ENCODE results near the gene IPO4.

IPO4 gene

DNA sequence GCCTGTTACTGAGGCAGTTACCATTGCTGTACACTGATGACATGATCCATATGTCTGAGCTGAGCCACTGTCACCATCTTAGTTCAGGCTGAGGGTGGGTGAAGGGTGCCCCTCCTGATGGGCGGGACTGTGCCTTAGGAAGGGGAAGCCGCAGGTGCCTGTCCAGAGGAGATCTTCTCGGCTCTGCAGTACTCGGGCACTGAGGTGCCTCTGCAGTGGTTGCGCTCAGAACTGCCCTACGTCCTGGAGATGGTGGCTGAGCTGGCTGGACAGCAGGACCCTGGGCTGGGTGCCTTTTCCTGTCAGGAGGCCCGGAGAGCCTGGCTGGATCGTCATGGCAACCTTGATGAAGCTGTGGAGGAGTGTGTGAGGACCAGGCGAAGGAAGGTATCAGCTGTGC, 37.6 kb downstream of the IPO4 start:
- POLR2A ChIA-PET, result interaction anchor here (0.6 to 3.3 kb wide), 4 partner anchors 10 to 62 kb away, joined by 3 to 20 read pairs (median 3); partner anchors contain the start of genes CHMP4A, EMC9 and IRF9
- no peak overlapping the region for H3K27ac ChIP-seq (ENCODE audit: extremely low read depth, low read depth, low read length)
- TF ChIP-seq ZSCAN23 (tag by site-specific recombination; IDR thresholded peaks at IDR 0.05), result no peak
- TF ChIP-seq, protein P1, sequence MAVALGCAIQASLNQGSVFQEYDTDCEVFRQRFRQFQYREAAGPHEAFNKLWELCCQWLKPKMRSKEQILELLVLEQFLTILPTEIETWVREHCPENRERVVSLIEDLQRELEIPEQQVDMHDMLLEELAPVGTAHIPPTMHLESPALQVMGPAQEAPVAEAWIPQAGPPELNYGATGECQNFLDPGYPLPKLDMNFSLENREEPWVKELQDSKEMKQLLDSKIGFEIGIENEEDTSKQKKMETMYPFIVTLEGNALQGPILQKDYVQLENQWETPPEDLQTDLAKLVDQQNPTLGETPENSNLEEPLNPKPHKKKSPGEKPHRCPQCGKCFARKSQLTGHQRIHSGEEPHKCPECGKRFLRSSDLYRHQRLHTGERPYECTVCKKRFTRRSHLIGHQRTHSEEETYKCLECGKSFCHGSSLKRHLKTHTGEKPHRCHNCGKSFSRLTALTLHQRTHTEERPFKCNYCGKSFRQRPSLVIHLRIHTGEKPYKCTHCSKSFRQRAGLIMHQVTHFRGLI (tag by site-specific recombination; IDR thresholded peaks at IDR 0.05), result no peak
- TF ChIP-seq ZSCAN16 (tag by site-specific recombination; IDR thresholded peaks at IDR 0.05), result no peak
- TF ChIP-seq, protein P2, sequence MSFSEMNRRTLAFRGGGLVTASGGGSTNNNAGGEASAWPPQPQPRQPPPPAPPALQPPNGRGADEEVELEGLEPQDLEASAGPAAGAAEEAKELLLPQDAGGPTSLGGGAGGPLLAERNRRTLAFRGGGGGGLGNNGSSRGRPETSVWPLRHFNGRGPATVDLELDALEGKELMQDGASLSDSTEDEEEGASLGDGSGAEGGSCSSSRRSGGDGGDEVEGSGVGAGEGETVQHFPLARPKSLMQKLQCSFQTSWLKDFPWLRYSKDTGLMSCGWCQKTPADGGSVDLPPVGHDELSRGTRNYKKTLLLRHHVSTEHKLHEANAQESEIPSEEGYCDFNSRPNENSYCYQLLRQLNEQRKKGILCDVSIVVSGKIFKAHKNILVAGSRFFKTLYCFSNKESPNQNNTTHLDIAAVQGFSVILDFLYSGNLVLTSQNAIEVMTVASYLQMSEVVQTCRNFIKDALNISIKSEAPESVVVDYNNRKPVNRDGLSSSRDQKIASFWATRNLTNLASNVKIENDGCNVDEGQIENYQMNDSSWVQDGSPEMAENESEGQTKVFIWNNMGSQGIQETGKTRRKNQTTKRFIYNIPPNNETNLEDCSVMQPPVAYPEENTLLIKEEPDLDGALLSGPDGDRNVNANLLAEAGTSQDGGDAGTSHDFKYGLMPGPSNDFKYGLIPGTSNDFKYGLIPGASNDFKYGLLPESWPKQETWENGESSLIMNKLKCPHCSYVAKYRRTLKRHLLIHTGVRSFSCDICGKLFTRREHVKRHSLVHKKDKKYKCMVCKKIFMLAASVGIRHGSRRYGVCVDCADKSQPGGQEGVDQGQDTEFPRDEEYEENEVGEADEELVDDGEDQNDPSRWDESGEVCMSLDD (tag by site-specific recombination; IDR thresholded peaks at IDR 0.05), result no peak
- TF ChIP-seq ZNF24 (tag by site-specific recombination; IDR thresholded peaks at IDR 0.05), result no peak
- TF ChIP-seq, protein P3, sequence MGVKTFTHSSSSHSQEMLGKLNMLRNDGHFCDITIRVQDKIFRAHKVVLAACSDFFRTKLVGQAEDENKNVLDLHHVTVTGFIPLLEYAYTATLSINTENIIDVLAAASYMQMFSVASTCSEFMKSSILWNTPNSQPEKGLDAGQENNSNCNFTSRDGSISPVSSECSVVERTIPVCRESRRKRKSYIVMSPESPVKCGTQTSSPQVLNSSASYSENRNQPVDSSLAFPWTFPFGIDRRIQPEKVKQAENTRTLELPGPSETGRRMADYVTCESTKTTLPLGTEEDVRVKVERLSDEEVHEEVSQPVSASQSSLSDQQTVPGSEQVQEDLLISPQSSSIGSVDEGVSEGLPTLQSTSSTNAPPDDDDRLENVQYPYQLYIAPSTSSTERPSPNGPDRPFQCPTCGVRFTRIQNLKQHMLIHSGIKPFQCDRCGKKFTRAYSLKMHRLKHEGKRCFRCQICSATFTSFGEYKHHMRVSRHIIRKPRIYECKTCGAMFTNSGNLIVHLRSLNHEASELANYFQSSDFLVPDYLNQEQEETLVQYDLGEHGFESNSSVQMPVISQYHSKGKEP (tag by site-specific recombination; IDR thresholded peaks at IDR 0.05), result no peak
- no peak for TF ChIP-seq ZNF311 (tag by site-specific recombination; IDR thresholded peaks at IDR 0.05; ENCODE audit: borderline replicate concordance)
- TF ChIP-seq, protein P4, sequence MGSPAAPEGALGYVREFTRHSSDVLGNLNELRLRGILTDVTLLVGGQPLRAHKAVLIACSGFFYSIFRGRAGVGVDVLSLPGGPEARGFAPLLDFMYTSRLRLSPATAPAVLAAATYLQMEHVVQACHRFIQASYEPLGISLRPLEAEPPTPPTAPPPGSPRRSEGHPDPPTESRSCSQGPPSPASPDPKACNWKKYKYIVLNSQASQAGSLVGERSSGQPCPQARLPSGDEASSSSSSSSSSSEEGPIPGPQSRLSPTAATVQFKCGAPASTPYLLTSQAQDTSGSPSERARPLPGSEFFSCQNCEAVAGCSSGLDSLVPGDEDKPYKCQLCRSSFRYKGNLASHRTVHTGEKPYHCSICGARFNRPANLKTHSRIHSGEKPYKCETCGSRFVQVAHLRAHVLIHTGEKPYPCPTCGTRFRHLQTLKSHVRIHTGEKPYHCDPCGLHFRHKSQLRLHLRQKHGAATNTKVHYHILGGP (tag by site-specific recombination; IDR thresholded peaks at IDR 0.05), result no peak
- TF ChIP-seq, protein P5, sequence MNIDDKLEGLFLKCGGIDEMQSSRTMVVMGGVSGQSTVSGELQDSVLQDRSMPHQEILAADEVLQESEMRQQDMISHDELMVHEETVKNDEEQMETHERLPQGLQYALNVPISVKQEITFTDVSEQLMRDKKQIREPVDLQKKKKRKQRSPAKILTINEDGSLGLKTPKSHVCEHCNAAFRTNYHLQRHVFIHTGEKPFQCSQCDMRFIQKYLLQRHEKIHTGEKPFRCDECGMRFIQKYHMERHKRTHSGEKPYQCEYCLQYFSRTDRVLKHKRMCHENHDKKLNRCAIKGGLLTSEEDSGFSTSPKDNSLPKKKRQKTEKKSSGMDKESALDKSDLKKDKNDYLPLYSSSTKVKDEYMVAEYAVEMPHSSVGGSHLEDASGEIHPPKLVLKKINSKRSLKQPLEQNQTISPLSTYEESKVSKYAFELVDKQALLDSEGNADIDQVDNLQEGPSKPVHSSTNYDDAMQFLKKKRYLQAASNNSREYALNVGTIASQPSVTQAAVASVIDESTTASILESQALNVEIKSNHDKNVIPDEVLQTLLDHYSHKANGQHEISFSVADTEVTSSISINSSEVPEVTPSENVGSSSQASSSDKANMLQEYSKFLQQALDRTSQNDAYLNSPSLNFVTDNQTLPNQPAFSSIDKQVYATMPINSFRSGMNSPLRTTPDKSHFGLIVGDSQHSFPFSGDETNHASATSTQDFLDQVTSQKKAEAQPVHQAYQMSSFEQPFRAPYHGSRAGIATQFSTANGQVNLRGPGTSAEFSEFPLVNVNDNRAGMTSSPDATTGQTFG (tag by site-specific recombination; IDR thresholded peaks at IDR 0.05; ENCODE audit: borderline replicate concordance), result no peak
- TF ChIP-seq ZNF426 (tag by site-specific recombination; IDR thresholded peaks at IDR 0.05), result no peak
- no peak for TF ChIP-seq ZNF239 (tag by site-specific recombination; IDR thresholded peaks at IDR 0.05)
- no peak for TF ChIP-seq ZNF560 (tag by site-specific recombination; IDR thresholded peaks at IDR 0.05; ENCODE audit: borderline replicate concordance)
- H3K36me3 ChIP-seq (ENCODE audit: control insufficient read depth in 2 of 2, insufficient read depth in 1 of 2, low read length in 2 of 2), result peaks cover 44 to 69% of the 10 kb centered on the region in 2 experiments
- H3K4me3 ChIP-seq (ENCODE audit: low read depth, low read length), result no peak overlapping the region
- H3K4me1 ChIP-seq (ENCODE audit: control insufficient read depth, insufficient read depth, low read length), result peaks cover 5% of the 10 kb centered on the region
- H3K9me3 ChIP-seq (ENCODE audit: control insufficient read depth, insufficient read depth, low read depth, low read length), result no peaks in the 10 kb centered on the region
- CTCF ChIA-PET, result interaction anchor here (1.3 kb wide), 1 partner anchor 10 kb away, joined by 10 read pairs; the partner anchor contains the start of gene IRF9

DNA sequence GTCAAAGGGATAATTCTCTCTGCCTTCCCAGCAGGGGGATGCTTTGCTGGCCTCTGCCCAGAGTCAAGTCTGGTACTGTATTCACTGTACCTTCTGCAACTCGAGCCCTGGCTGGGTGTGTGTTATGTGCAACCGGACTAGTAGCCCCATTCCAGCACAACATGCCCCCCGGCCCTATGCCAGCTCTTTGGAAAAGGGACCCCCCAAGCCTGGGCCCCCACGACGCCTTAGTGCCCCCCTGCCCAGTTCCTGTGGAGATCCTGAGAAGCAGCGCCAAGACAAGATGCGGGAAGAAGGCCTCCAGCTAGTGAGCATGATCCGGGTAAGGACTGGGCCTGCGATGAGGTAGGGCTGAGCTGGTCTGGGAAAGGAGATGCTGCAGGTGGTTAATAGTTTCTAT, 38.0 kb downstream of the IPO4 start:
- CTCF ChIA-PET, result interaction anchor here (1.0 kb wide), 1 partner anchor 10 kb away, joined by 6 read pairs; the partner anchor contains the start of gene IRF9
- peaks cover 40 to 65% of the 10 kb centered on the region in 2 experiments for H3K36me3 ChIP-seq (ENCODE audit: control insufficient read depth in 2 of 2, insufficient read depth in 1 of 2, low read length in 2 of 2)
- POLR2A ChIA-PET, result interaction anchor here (0.6 to 3.3 kb wide), 4 partner anchors 10 to 62 kb away, joined by 3 to 20 read pairs (median 3); partner anchors contain the start of genes CHMP4A, EMC9, IRF9 and PSME1
- TF ChIP-seq, protein P6, sequence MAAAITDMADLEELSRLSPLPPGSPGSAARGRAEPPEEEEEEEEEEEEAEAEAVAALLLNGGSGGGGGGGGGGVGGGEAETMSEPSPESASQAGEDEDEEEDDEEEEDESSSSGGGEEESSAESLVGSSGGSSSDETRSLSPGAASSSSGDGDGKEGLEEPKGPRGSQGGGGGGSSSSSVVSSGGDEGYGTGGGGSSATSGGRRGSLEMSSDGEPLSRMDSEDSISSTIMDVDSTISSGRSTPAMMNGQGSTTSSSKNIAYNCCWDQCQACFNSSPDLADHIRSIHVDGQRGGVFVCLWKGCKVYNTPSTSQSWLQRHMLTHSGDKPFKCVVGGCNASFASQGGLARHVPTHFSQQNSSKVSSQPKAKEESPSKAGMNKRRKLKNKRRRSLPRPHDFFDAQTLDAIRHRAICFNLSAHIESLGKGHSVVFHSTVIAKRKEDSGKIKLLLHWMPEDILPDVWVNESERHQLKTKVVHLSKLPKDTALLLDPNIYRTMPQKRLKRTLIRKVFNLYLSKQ (tag by site-specific recombination; IDR thresholded peaks at IDR 0.05; ENCODE audit: borderline replicate concordance), result no peak
- TF ChIP-seq ZNF654 (tag by site-specific recombination; IDR thresholded peaks at IDR 0.05; ENCODE audit: low read depth) (no peak), HOXC10 (CRISPR knock-in tag; IDR thresholded peaks at IDR 0.05) (no peak), ZNF132 (tag by site-specific recombination; IDR thresholded peaks at IDR 0.05; ENCODE audit: borderline replicate concordance) (no peak), ZNF76 (tag by site-specific recombination; IDR thresholded peaks at IDR 0.05; ENCODE audit: borderline replicate concordance, low read depth) (no peak), ZNF184 (tag by site-specific recombination; IDR thresholded peaks at IDR 0.05) (no peak), ZNF473 (tag by site-specific recombination; IDR thresholded peaks at IDR 0.05) (no peak), ZNF121 (tag by site-specific recombination; IDR thresholded peaks at IDR 0.05) (no peak), OSR2 (tag by site-specific recombination; IDR thresholded peaks at IDR 0.05) (no peak)

More for the DNA sequence above, 38.0 kb downstream of the IPO4 start:
- Histone ChIP-seq H3K27ac (ENCODE audit: extremely low read depth, low read depth, low read length) (no peak overlapping the region), H3K9me3 (ENCODE audit: control insufficient read depth, insufficient read depth, low read depth, low read length) (no peaks in the 10 kb centered on the region), H3K4me1 (ENCODE audit: control insufficient read depth, insufficient read depth, low read length) (peaks cover 8% of the 10 kb centered on the region), H3K4me3 (ENCODE audit: low read depth, low read length) (no peak overlapping the region)
